ENCODE results near the gene KIAA1328. TPM values are rescaled to one million over a fixed set of nuclear protein-coding genes. Genes with fewer than 3 reads are reported as not detected.

Gene KIAA1328
- total RNA-seq, 2 donors from 2014 or later = 4.3 to 6.6 TPM

GRCh38 chr18:36912887-36913286 is 84.0 kb downstream of the KIAA1328 start:
- DNase-seq = no peak
- ATAC-seq = no peak
- intact Hi-C loops (cut with DNase I, micrococcal nuclease) = no loop called here

GRCh38 chr18:36917907-36918306 is 89.0 kb downstream of the KIAA1328 start:
- DNase-seq (no peak), ATAC-seq (no peak)
- intact Hi-C loops (cut with DNase I, micrococcal nuclease) = no loop called here

- intact Hi-C loops (cut with DNase I, micrococcal nuclease) = no loop called here
Measured at GRCh38 chr18:36929601-36930000, 100.7 kb downstream of the KIAA1328 start.

GRCh38 chr18:36931106-36931505 is 102.2 kb downstream of the KIAA1328 start:
- DNase-seq (no peak), ATAC-seq (no peak)
- intact Hi-C loops (cut with DNase I, micrococcal nuclease) = no loop called here

More at GRCh38 chr18:36929601-36930000, 100.7 kb downstream of the KIAA1328 start:
- ATAC-seq = no peak
- DNase-seq = no peak

GRCh38 chr18:36933552-36933951 is 104.6 kb downstream of the KIAA1328 start:
- no peak for DNase-seq
- intact Hi-C loops (cut with DNase I, micrococcal nuclease) = no loop called here
- no peak for ATAC-seq

GRCh38 chr18:36934884-36935283 is 106.0 kb downstream of the KIAA1328 start:
- DNase-seq = no peak
- no peak for ATAC-seq
- intact Hi-C loops (cut with DNase I, micrococcal nuclease) = no loop called here

- intact Hi-C loops (cut with DNase I, micrococcal nuclease) = no loop called here
- DNase-seq (no peak), ATAC-seq (peak; percentile 52)
Measured at GRCh38 chr18:36942264-36942663, 113.3 kb downstream of the KIAA1328 start.

- ATAC-seq = no peak
- no peak for DNase-seq
- intact Hi-C loops (cut with DNase I, micrococcal nuclease) = no loop called here
Measured at GRCh38 chr18:36947820-36948348, 119.0 kb downstream of the KIAA1328 start.

GRCh38 chr18:36950282-36950681 is 121.4 kb downstream of the KIAA1328 start:
- intact Hi-C loops (cut with DNase I, micrococcal nuclease) = no loop called here
- ATAC-seq = no peak
- DNase-seq = no peak

- intact Hi-C loops (cut with DNase I, micrococcal nuclease) = no loop called here
- no peak for DNase-seq
- ATAC-seq = no peak
Measured at GRCh38 chr18:36950960-36951359, 122.0 kb downstream of the KIAA1328 start.

GRCh38 chr18:36953047-36953446 is 124.1 kb downstream of the KIAA1328 start:
- no peak for DNase-seq

GRCh38 chr18:36960038-36960437 is 131.1 kb downstream of the KIAA1328 start:
- ATAC-seq (no peak), DNase-seq (no peak)
- intact Hi-C loops (cut with DNase I, micrococcal nuclease) = no loop called here

More at GRCh38 chr18:36953047-36953446, 124.1 kb downstream of the KIAA1328 start:
- intact Hi-C loops (cut with DNase I, micrococcal nuclease) = no loop called here
- ATAC-seq = no peak

- DNase-seq = no peak
- no peak for ATAC-seq
- intact Hi-C loops (cut with DNase I, micrococcal nuclease) = no loop called here
Measured at GRCh38 chr18:36963464-36963863, 134.5 kb downstream of the KIAA1328 start.

- no peak for ATAC-seq
- intact Hi-C loops (cut with DNase I, micrococcal nuclease) = no loop called here
- DNase-seq = no peak
Measured at GRCh38 chr18:36974686-36975085, 145.8 kb downstream of the KIAA1328 start.

- ATAC-seq (no peak), DNase-seq (no peak)
- intact Hi-C loops (cut with DNase I, micrococcal nuclease) = no loop called here
Measured at GRCh38 chr18:36977121-36977520, 148.2 kb downstream of the KIAA1328 start.

GRCh38 chr18:36993068-36993467 is 164.1 kb downstream of the KIAA1328 start:
- ATAC-seq (no peak), DNase-seq (no peak)
- intact Hi-C loops (cut with DNase I, micrococcal nuclease) = no loop called here

GRCh38 chr18:37006742-37007141 is 177.8 kb downstream of the KIAA1328 start:
- DNase-seq (no peak), ATAC-seq (no peak)
- intact Hi-C loops (cut with DNase I, micrococcal nuclease) = no loop called here

- DNase-seq = no peak
- intact Hi-C loops (cut with DNase I, micrococcal nuclease) = no loop called here
- ATAC-seq = no peak
Measured at GRCh38 chr18:37012452-37012851, 183.5 kb downstream of the KIAA1328 start.

GRCh38 chr18:37019157-37019827 is 190.4 kb downstream of the KIAA1328 start:
- DNase-seq (no peak), ATAC-seq (peak; percentile 68)
- intact Hi-C loops (cut with DNase I, micrococcal nuclease) = no loop called here

GRCh38 chr18:37033419-37033818 is 204.5 kb downstream of the KIAA1328 start:
- intact Hi-C loops (cut with DNase I, micrococcal nuclease) = no loop called here
- no peak for ATAC-seq

GRCh38 chr18:37042381-37042780 is 213.5 kb downstream of the KIAA1328 start:
- DNase-seq (no peak), ATAC-seq (no peak)
- intact Hi-C loops (cut with DNase I, micrococcal nuclease) = no loop called here

More at GRCh38 chr18:37033419-37033818, 204.5 kb downstream of the KIAA1328 start:
- DNase-seq = no peak

All from left colon (tissue), 2 donors.